HG03439 (cell line): ENCODE results near the gene POU2AF1.
A peak's percentile ranks its signal among the peaks of the same experiment; 100 is the strongest.

Experiments
- ATAC-seq: cut with Tn5 transposase; IDR thresholded peaks from one replicate; pipeline ENCODE4 v1.9.1; 2021; ENCODE audit warnings: mild to moderate bottlenecking, moderate library complexity; ENCODE audit not compliant: unreplicated experiment

Gene POU2AF1

DNA sequence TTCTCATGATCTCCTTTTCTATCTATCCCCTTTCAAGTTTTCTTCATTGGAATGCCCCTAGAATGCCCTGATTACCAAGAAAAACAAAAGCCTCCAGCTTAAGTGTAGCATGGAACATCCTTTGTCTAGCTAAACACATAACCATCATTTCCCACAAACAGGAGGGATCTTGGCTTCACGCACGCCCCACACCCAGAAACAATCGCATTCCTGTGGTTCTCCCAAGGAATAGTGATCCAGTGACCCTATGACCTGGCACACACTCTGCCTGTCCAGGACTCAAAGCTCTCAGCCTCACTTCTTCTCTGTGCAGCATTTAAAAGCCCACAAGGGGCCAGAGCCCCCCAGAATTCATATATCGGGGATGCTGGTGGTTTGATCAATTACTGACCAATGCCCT, 9.3 kb upstream of the POU2AF1 start:
- ATAC-seq, result no peak

DNA sequence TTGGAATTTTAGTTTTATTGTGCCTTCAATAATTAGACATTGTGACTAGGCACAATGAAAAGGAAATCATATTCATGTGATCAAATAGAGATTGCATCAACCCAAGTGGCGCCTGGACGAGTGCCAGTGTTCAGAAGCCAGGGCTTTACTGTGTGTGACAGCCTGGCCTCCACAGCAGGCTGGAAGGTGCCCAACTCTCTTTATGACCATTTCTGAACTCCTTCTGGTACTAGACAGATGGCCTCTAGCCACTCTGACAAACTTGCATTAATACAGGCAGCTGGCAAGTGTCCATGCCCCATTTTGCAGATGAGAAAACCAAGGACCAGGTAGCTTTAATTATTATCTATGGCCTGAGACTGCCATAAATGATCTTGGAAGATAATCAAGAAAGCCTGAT, 8.3 kb upstream of the POU2AF1 start:
- ATAC-seq, result no peak

DNA sequence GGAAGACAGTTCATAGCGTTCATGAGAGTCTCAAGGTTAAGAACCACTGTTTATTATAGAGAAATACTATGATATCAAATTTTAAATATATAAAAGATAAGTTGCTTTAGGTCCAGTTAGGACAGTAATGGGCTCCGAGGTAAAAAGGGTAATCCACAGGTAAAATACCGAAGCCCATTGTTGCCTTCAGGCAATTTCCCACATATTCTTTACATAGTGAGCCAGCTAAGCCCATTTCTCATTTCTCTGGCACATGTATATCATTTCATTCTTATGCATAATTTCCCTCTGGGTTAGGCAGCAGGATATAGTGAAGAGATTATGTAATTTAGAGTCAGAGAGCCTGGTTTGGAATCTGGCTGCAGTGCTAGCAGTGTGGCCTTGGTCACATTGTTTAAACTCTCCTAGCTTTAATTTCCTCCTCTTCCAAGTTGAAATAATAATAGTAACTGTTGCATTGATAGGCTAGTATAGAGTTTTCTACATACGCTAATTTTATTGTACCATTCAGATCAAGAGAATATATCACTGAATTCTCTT, 7.6 kb upstream of the POU2AF1 start:
- no peak for ATAC-seq

DNA sequence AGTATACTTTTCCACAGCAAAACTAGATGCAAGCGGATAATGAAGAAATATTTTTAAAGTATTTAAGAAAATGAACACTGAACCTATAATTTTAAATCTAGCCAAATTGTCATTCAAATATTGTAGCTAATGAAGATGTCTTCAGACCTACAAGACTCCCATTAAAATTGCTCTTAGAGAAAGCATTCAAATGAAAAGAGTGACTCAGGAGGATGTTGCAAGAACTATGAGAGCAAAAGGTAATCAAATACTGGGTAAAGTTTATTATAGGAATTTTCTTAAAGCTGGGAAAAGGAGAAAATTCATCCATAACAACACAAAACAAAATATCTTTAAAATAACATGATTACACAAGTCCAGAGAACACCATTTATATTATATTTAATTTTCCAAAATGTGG, 5.4 kb upstream of the POU2AF1 start:
- ATAC-seq, result no peak

DNA sequence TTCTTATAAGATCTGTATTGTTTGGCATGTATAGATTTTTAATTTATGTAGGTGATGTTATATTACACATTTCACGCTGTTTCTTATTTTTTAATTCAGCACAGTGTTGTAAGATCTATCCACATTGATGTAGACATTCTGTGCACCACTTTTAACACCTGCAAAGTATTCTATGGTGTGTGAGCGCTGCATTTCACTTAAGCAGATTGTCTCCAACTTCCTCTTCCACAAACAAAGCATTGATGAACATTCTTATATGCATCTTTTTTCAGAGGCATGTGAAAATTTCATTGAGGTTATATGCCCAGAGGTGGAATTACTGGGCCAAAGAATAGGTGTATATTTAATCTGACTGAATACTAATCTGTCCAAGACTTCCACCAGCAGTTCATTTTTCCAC, 3.4 kb upstream of the POU2AF1 start:
- ATAC-seq, result no peak

DNA sequence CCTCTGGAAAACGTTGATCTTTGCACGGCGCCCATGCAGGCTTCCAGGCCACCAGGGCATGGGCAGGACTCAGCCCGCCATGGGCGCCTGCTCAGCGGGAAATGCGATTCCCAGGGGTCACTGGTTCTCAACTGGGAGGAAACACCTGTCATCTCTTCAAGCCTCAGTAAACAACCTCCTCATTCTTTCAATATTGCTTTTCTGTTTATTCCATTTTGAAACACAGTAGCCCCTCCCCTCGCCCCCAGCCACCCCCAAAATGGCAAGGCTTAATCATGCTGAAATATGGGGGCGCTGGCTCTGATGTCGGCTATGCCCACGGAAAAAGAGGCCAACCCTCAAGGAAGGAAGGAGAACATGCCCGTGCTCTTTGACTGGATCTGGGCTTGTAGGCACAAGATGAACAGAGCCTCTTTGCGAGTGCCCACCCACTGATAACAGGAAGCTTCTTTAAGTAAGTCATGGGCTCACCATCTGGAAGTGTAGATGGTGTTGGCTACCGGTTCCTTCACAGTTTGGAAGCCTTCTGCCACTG, 594 bp upstream of the POU2AF1 start:
- peak; percentile 3 for ATAC-seq

DNA sequence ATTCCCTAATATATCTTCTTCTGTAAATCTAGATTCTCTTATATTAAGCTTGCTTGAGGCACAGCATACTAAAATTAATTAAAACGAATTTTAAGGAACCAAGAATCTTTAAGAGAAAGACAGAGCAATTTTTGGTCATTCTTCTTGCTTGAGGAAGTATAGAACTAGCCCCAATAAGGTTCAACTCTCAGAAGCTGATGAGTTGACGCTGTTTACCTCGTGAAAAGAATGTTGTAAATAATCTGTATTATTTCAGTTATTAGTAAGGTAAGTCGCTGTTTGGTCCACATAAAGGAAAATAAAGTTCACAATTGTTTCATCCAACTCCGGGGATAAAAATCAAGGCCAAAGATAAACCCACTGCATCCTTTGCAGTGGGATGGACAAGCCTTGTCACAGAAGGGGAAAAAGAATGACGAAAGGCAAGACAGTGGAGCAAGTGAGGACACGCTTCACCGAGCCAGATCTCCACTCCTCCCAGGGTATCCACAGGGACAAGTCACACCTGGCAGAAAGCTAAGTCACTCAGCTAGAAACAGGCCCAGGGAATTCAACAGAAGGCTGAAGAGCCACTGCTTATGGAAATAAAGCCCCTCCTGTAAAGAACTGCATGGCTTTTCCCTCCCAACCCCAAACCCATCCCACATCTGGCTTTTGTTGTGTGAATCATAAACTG, 752 bp downstream of the POU2AF1 start:
- no peak for ATAC-seq

DNA sequence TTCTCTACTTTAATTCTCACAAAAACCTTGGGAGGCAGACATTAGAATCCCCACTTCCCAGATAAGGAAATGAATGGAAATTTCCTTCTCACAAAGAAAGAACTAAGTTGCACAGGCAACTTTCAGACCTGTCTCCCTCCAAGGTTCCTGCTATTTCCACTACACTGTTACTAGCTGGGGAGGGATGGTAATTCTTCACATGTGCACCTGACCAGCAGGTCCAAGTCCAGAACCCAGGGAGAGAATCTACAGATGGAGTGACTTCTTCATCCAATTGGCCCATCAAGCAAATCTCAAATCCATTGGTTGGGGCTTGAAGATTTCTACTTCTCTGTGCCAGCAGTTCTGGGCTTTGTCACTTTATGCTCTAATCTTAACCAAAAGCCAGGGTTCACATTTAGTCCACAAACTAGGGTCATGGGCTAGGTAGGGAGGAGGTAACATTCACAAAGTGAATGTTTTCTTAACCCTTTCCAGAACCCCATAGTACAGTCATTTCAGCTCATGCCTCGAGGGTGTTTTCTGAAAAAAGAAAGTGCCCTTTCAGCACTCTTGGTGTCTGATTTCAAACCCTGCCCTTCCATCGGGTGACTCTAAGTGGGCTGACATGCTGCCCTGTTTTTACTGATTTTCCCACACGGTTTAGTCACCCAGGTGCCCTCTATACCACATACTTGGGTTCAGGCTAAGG, 2.7 kb downstream of the POU2AF1 start:
- ATAC-seq, result no peak

DNA sequence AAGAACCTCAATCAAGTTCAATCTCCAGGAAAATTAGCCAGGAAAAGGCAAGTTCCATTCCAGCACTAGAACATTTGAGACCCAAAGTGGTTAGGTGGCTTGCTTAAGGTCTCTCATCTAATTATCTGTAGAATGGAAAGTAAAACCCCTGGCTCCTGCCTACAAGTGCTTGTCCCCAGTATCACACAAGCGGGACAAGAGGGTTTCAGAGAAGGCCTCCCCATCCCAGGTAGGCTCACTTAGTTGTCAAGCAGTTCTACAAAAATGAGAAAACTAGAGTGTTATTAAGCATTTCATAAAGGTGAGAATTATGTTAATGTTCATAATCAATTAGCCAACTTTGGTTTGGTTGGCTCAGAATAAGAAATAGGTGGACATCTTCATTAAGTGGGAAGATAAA, 5.5 kb downstream of the POU2AF1 start:
- no peak for ATAC-seq

DNA sequence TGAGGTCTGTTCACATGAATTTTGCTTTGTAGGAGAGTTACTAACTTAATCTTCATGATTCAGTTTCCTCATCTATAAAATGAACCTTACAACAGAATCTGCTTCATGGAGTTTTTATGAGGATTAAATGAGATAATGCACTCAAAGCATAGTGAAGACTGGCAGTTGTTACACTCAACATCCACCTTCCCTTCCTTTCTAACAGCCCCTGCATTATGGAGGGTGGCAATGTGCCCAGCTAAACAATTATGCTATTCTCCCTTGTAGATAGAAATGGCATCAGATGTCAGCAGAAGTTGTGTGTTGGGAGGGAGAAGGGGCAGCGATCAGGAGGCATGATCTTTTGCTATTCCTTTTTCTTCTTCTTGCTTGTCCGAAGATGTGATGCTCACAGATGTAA, 6.5 kb downstream of the POU2AF1 start:
- no peak for ATAC-seq

DNA sequence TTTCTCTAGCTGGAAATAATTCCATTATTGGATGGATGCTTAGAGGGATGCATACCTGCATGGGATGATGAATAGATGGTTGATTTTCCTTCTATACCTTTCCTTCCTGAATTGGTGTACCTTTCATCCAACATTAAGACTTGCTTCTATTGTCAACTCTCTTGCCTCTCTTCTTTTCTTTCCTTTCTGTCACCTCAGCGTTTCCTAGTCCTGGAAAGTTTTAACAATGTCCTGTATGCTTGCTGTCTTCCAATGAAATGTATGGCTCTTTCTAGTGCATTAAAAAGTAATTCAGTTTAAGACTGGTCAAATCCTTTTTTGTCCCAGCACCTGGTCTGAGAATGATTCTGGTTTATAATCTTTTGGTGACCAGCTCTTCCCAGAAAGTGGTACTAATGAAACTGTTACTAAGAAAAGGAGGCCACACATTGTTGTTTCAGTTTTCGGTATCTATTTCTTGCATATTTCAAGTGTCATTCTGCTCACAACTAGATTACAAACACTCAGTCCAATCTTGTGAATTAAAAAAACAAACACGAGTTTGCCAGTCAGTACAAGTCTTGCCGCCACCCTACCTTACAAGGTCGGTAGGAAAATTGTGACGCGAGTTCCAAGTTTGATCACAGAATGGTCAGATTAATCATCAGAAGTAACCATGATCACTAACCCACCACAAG, 8.0 kb downstream of the POU2AF1 start:
- ATAC-seq, result peak; percentile 38

DNA sequence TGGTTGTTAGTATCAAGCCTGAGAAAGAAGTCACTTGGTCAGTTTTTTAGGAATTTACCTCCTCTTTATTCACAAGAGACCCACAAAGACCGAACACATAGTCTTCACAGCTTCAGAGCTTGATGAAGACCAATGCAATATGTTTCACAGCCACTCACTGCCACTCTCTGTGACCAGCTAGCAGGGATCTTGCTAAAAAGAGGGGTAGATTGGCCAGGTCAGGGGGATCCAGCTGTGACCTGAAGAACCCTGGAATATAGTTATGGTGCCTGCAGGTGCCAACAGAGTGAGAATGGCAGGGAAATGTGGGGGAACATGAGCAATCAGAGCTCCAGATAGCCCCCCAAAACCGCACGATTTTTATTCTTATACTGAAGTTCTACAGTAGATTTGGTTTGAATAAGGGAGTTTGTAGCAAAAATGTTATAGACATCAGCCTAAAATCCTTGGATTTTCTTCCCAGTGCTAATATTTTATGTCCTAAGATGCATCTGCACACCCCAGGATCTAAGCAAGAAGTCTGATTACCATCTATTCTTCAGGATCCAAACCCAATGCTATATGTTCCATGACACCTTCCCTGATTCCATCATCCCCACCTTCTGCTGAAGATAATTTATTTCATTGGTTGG, 8.7 kb downstream of the POU2AF1 start:
- ATAC-seq, result no peak

DNA sequence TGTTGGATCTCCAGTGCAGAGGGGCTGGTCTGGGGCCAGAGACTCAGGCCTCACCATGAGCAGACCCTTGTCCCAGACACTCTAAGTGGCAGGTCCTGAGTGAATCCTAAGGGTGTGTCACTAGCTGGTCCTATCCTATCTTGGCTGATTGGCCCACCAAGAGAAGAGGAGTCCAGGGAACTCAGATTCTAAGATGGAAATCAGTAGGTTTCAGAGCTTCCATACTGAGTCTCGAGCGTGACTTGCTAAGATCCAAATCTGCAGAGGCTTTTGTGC, 10.9 kb downstream of the POU2AF1 start:
- ATAC-seq, result no peak

DNA sequence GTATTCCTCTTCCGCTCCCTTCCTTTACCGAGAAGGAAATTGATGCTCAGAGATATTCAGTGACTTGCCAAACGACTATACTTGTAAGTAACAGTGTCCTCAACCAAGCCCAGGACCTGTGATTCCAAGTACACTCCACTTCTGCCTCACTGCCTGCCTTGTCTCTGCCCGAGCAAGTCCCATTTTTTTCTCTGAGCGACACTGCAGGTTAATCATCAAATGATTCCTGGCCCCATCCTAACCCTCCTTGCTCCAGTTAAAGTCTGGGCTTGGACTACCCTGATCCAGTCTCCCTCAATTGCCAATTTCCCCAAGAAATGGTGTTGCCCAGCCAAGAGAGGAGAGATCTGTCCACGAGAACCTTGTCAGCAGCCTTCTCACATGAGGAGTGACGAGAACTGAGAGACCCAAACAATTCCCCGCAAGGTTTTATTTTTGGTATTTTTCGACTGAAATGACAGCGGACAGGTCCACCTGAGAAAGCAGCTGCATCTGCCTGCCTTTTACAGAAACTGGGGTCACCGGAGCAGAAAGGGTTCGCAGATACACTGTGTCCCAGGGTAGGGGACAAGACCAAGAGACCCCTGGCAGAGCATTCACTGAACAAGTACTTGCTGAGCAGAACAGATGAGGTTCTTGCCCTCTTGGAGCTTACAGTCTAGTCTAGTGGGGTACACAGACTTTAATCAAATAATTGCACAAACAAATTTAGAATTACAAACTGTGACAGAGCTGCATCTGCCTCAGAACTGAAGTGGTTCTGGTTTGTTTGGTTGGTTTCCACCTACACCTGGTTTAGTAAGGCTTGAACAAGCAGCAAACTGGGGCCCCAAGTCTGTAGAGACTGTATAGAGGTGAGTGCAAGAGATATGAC, 11.4 kb downstream of the POU2AF1 start:
- ATAC-seq, result peak; percentile 53

DNA sequence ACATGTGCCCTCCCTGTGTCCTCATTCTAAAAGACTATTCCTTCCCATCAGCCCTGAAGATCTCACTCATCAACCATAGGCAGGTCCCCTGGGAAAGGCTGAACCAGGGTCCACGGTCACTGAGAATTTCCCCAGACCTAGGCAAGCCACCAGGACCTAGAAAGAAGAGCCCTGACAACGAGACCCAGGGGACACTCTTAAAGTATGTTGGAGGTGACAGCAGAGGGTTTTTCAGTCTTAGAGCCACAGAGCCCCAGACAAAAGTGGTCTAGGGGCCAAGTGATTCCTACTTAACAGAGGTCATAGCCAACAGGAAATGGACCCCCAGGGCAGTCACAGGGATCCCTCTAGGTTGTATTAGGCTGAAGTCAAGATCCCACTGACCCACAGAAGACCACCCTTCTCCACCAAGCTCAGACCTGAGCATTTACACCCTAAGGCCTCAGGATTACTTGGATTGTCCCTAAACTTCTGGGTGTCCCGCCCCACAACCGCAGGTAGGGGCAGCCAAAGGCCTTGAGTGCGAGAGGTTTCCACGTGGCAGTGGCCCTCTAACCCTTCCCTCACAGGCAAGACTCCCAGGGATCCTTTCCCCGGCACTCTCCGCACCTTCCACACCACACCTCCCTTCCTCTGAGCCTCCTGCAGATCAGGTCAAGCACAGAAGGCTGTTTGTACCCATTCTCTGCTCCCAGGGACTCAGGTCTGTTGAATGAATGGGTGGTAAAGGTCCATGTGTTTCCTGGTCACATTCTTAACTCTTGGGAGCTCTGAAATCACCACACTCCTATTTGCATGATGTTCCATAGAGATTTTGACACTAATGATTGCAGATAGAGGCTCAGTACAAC, 12.3 kb downstream of the POU2AF1 start:
- ATAC-seq, result no peak

DNA sequence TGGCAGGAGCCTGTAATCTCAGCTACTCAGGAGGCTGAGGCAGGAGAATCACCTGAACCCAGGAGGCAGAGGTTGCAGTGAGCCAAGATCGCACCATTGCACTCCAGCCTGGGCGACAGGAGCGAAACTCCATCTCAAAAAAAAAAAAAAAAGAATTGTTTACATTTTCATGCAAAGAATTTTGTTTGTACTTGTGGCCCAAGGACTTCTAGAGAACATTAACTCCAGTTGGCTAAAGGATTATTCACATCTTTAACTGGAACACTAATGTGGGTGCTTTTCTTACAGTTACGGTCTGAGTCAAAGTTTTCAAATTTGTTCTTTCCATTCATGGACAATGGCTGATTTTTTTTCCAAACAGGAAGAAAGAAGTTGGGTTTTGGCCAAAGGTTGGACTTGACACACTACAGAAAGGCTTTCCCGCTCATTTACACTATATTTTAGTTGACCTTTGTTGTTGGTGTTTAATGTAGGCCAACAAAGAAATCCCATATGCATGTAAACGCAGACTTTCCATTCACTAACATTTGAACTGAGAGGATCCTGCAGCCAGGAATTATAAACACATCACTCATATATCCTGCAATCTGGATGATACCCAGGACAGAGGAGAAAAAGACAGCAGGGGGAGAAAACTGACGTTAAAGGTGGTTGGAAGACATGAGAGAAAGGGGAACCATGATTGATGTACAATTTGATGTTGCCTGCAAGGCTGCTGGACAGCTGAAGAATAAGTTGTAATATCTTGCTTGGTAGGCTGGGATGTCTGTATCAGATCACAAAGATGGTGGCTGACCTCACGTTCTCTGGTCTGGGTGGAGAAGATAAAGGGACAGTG, 13.1 kb downstream of the POU2AF1 start:
- no peak for ATAC-seq

DNA sequence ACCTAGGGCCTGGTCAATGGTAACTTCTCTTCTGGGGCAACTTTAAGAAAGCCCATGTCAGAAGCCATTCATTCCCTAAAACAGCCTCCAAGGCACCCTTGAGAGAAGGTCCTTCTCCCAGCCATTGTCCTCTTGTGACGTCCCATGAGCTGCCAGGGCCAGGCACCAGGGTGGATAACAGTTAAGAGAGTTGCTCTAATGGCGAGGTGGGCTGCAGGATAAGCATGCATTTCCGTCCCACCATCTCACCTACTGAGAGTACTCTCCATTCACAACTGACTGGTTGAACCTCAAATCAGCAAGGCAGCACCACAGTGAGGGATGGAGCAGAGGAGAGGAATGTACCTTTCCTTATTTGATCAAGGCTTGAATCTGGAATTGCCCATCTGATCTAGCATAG, 14.6 kb downstream of the POU2AF1 start:
- ATAC-seq, result no peak

DNA sequence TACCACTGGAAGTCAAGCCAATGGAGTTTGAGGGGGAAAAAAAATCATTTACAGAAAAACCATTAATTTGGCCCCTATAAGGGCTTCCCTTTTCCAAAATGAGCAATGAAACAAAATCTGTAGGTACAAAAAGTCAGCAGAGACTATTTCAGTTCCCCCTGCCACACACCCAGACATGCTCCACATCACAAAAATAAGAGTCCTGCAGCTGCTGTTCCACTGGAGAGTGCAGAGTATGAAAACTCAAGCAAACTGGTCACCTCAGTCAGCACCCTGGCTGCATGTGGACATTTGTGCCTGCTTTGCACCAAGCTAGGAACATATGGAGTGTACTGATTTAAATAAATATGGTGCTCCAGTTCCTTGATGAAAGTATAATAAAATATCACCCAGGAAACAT, 15.1 kb downstream of the POU2AF1 start:
- no peak for ATAC-seq
